ENCODE data around the gene MRPL49.

Gene MRPL49

GRCh38 chr11:65127473-65128181, 5.5 kb downstream of the MRPL49 start:
- Histone ChIP-seq H3K27ac (no peak overlapping the region), H3K4me3 (no peak overlapping the region)
- no peak for TF ChIP-seq CTCF (IDR thresholded peaks at IDR 0.05)
- no peak for DNase-seq (ENCODE audit: low spot score)

- Histone ChIP-seq H3K4me3 (no peak overlapping the region), H3K27ac (no peak overlapping the region)
- peak; percentile 60 for DNase-seq (ENCODE audit: low spot score)
- no peak for TF ChIP-seq CTCF (IDR thresholded peaks at IDR 0.05)
Measured at GRCh38 chr11:65128182-65129145, 6.3 kb downstream of the MRPL49 start.

- TF ChIP-seq CTCF (IDR thresholded peaks at IDR 0.05) = no peak
- Histone ChIP-seq H3K27ac (no peak overlapping the region), H3K4me3 (no peak overlapping the region)
- DNase-seq (ENCODE audit: low spot score) = peak; percentile 63
Measured at GRCh38 chr11:65129649-65130441, 7.7 kb downstream of the MRPL49 start.

GRCh38 chr11:65130631-65131416, 8.7 kb downstream of the MRPL49 start:
- no peak overlapping the region for H3K4me3 ChIP-seq
- TF ChIP-seq CTCF (IDR thresholded peaks at IDR 0.05) = no peak
- no peak overlapping the region for H3K27ac ChIP-seq
- peak; percentile 67 for DNase-seq (ENCODE audit: low spot score)

- Histone ChIP-seq H3K27ac (no peak overlapping the region), H3K4me3 (no peak overlapping the region)
- no peak for TF ChIP-seq CTCF (IDR thresholded peaks at IDR 0.05)
- no peak for DNase-seq (ENCODE audit: low spot score)
Measured at GRCh38 chr11:65131417-65131776, 9.3 kb downstream of the MRPL49 start.

- H3K27ac ChIP-seq = no peak overlapping the region
- H3K4me3 ChIP-seq = no peak overlapping the region
- DNase-seq (ENCODE audit: low spot score) = no peak
- TF ChIP-seq CTCF (IDR thresholded peaks at IDR 0.05) = no peak
Measured at GRCh38 chr11:65131895-65132237, 9.7 kb downstream of the MRPL49 start.
